Tibial nerve (tissue), 4 donors: ENCODE results near the gene EPSTI1. TPM values are rescaled to one million over a fixed set of nuclear protein-coding genes. Genes with fewer than 3 reads are reported as not detected.

Experiments used
- DNase-seq, 2 donors: peaks; one replicate each; pipeline ENCODE4 v3.0.0-alpha.2; 2019; ENCODE audit warnings: low spot score in 2 of 2
- H3K27ac ChIP-seq, 4 donors: fragments of 200-600 bp; sonication (generic) in 3 of 4; one replicate each; pipeline ENCODE4 v1.5.1; 2017 to 2019; ENCODE audit warnings: mild to moderate bottlenecking in 1 of 4
- H3K27me3 ChIP-seq, 2 donors: fragments of 200-600 bp; sonication (generic) in 1 of 2; one replicate each; pipeline versions ENCODE4 v1.5.1 to v1.6.0; 2017 to 2019
- H3K36me3 ChIP-seq, 3 donors: fragments of 200-600 bp; sonication (generic); one replicate each; pipeline ENCODE4 v1.5.1; 2018 to 2019
- H3K4me1 ChIP-seq, 4 donors: fragments of 200-600 bp; sonication (generic) in 3 of 4; one replicate each; pipeline ENCODE4 v1.5.1; 2017 to 2019
- H3K4me3 ChIP-seq, 4 donors: fragments of 200-600 bp; sonication (generic) in 3 of 4; one replicate each; pipeline ENCODE4 v1.5.1; 2017 to 2019; ENCODE audit warnings: mild to moderate bottlenecking in 1 of 4, moderate library complexity in 1 of 4
- H3K9me3 ChIP-seq, 4 donors: fragments of 200-600 bp; sonication (generic) in 3 of 4; one replicate each; pipeline ENCODE4 v1.5.1; 2017 to 2019
- EP300 ChIP-seq, 2 donors: sonication (generic); formaldehyde crosslinking; IDR thresholded peaks; one replicate each; pipeline ENCODE4 v1.6.1; 2017; ENCODE audit warnings: antibody characterized with exemption in 2 of 2, mild to moderate bottlenecking in 1 of 2
- POLR2A ChIP-seq, 2 donors: fragments of 450-650 bp; IDR thresholded peaks; one replicate each; pipeline ENCODE4 v1.6.1; 2017; ENCODE audit warnings: antibody characterized with exemption in 2 of 2, mild to moderate bottlenecking in 2 of 2, moderate library complexity in 2 of 2
- WGBS, 2 donors: methylation state at CpG; one replicate each; pipeline ENCODE4 v1.1.5; 2018; 5-methylcytosine and 5-hydroxymethylcytosine counted together
- total RNA-seq, 4 donors: library from RNA; depleted of rRNA; stranded (reverse); fragments of >200 nt; gene quantifications; one replicate each; pipeline ENCODE4 v1.1.0, GENCODE V29; 2016
- TF ChIP-seq, protein P1 (sequence below), 5 experiments: fragments of 200-600 bp in 3 of 5; fragments of 450-650 bp in 2 of 5; sonication (generic) in 3 of 5; IDR thresholded peaks; one replicate each; pipeline ENCODE4 v1.5.1; 2016 to 2019; ENCODE audit warnings: antibody characterized with exemption in 5 of 5, mild to moderate bottlenecking in 3 of 5, moderate library complexity in 2 of 5

EPSTI1 gene
- total RNA-seq, 4 donors from 2014 or later, result 1.4 to 16.8 (median 3.3) TPM

DNA sequence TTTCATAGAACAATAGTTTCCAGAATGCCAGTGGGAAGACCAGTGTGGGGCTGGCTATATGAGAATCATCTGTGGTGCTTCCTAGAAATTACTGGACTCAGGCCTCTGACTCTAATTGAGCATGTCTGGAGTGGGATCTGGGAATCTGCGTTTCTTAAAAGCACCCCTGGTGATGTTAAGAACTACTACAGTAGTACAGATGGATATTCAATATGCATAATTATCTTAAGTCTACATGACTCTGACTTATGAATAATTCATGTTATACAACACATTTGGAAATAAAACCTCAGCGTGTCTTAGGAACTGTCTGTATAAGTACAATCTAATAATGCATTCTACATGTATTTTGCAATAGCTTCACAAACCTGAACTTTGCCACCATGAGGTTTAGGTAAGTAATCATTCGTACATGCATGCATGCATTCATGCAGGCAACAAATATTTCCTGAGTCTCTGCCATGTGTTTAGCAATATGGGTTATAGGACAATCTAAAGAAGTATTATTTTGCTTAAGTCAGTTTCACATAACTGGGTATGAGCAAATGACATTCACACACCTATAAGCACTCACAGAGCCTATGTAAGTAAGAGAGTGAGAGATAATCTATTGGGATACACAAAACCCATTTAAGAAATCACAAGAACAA lies 62.0 kb downstream of the EPSTI1 start:
- H3K4me1 ChIP-seq, result no peaks in the 10 kb centered on the region
- no peak for DNase-seq
- H3K36me3 ChIP-seq, result peaks cover 0 to 10% (median 4%) of the 10 kb centered on the region in 3 donors
- no peaks in the 10 kb centered on the region for H3K27me3 ChIP-seq
- no peak overlapping the region for H3K27ac ChIP-seq
- no peaks in the 10 kb centered on the region for H3K9me3 ChIP-seq
- WGBS, 2 donors, result 89 to 91% methylated on average over 3 of the region's 3 CpGs
- H3K4me3 ChIP-seq, result no peak overlapping the region
- TF ChIP-seq POLR2A (IDR thresholded peaks at IDR 0.05) (no peak), EP300 (IDR thresholded peaks at IDR 0.05) (no peak)
- TF ChIP-seq, protein P1, sequence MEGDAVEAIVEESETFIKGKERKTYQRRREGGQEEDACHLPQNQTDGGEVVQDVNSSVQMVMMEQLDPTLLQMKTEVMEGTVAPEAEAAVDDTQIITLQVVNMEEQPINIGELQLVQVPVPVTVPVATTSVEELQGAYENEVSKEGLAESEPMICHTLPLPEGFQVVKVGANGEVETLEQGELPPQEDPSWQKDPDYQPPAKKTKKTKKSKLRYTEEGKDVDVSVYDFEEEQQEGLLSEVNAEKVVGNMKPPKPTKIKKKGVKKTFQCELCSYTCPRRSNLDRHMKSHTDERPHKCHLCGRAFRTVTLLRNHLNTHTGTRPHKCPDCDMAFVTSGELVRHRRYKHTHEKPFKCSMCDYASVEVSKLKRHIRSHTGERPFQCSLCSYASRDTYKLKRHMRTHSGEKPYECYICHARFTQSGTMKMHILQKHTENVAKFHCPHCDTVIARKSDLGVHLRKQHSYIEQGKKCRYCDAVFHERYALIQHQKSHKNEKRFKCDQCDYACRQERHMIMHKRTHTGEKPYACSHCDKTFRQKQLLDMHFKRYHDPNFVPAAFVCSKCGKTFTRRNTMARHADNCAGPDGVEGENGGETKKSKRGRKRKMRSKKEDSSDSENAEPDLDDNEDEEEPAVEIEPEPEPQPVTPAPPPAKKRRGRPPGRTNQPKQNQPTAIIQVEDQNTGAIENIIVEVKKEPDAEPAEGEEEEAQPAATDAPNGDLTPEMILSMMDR (IDR thresholded peaks at IDR 0.05), result no peak

DNA sequence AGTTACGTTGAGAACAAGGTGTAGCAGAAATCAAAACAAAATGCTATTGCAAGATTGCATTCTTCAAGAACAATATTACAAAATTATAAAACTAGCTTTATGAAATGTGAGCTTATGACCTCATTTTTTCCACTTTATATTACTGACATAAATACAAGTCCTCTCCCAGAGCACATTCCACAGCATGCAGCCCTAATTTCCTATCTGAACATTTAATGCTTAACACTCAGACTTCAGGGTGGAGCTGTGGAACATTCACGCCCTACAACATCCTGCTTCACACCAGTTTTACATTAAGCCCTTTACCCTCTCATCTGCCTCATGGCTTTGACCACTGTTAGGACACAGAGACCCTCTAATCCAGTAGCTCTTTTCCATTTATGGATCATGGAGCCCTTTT lies 65.5 kb downstream of the EPSTI1 start:
- H3K36me3 ChIP-seq, result peaks cover 0 to 10% (median 4%) of the 10 kb centered on the region in 3 donors
- H3K9me3 ChIP-seq, result no peaks in the 10 kb centered on the region
- WGBS, 2 donors, result 70 to 72% methylated on average over 2 of the region's 2 CpGs
- no peak for DNase-seq
- H3K27ac ChIP-seq, result no peak overlapping the region
- no peak overlapping the region for H3K4me3 ChIP-seq
- no peaks in the 10 kb centered on the region for H3K4me1 ChIP-seq
- TF ChIP-seq EP300 (IDR thresholded peaks at IDR 0.05) (no peak), POLR2A (IDR thresholded peaks at IDR 0.05) (no peak)
- TF ChIP-seq, protein P1 (IDR thresholded peaks at IDR 0.05), result no peak
- no peaks in the 10 kb centered on the region for H3K27me3 ChIP-seq

DNA sequence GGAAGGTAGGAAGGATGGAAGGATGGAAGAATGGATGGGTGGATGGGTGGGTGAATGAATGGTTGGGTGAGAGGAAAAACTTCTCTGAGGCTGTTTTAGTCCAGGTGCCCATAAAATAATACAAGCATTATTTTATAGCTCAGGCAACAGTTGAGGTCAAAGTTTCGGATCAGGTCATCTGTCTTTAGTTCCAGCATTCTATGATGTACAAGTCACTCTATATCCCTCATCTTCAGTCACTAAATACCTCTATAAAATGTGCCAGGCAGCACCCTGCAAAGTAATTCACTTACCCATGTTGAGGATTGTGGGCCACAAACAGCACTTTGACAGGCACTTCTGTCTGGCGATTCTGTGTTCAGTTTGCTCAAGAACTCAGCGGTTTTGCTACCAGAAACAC lies 66.0 kb downstream of the EPSTI1 start:
- no peaks in the 10 kb centered on the region for H3K9me3 ChIP-seq
- peaks cover 0 to 10% (median 4%) of the 10 kb centered on the region in 3 donors for H3K36me3 ChIP-seq
- no peaks in the 10 kb centered on the region for H3K27me3 ChIP-seq
- no peak overlapping the region for H3K4me3 ChIP-seq
- H3K4me1 ChIP-seq, result no peaks in the 10 kb centered on the region
- 93 to 96% methylated on average over 3 of the region's 3 CpGs for WGBS, 2 donors
- H3K27ac ChIP-seq, result no peak overlapping the region
- no peak for DNase-seq
- TF ChIP-seq, protein P1 (IDR thresholded peaks at IDR 0.05), result no peak
- no peak for TF ChIP-seq POLR2A (IDR thresholded peaks at IDR 0.05)
- TF ChIP-seq EP300 (IDR thresholded peaks at IDR 0.05), result no peak

DNA sequence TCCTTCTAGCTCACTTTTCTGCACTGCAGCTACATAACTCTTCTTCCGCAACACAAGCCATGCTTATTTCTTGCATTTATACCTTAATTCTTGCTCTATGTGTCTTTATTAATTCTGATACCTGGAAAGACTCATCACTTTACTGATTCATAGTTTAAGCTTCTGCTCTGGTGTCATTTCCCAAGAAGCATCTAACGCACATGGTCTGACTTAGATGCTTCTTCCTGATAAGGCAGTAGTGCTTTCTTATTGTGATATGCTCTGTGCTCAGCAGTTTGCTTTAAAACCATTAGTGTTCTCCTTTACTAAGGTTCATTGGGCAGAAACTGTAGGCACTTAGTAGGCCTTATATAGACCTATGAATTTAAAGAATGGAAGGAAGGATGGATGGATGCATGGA lies 66.4 kb downstream of the EPSTI1 start:
- H3K27ac ChIP-seq, result no peak overlapping the region
- H3K4me1 ChIP-seq, result no peaks in the 10 kb centered on the region
- H3K4me3 ChIP-seq, result no peak overlapping the region
- DNase-seq, result no peak
- TF ChIP-seq, protein P1 (IDR thresholded peaks at IDR 0.05), result no peak
- TF ChIP-seq EP300 (IDR thresholded peaks at IDR 0.05) (no peak), POLR2A (IDR thresholded peaks at IDR 0.05) (no peak)
- WGBS, 2 donors, result 100% methylated on average over 2 of the region's 2 CpGs
- no peaks in the 10 kb centered on the region for H3K27me3 ChIP-seq
- H3K36me3 ChIP-seq, result peaks cover 0 to 10% (median 4%) of the 10 kb centered on the region in 3 donors
- no peaks in the 10 kb centered on the region for H3K9me3 ChIP-seq

DNA sequence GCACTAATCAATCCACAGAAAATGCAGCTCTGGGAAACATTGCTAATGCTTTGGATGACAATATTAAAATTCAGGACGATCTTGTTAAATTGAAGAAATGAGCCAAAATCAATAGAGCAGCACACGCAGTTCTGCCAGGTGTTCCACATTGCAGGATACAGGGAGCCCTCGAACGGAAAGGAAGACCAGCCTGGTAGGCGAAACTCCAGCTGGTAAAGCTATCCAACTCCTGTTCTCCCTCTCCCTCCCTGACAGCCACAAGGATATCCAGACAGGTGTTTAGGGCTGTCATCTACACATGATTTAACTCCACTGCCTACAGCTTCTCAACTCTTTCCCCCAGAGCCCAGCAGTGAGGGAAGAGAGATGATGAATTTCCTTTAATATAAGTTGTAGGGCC lies 67.7 kb downstream of the EPSTI1 start:
- Histone ChIP-seq H3K4me1 (no peaks in the 10 kb centered on the region), H3K36me3 (peaks cover 0 to 10% (median 8%) of the 10 kb centered on the region in 3 donors), H3K9me3 (no peaks in the 10 kb centered on the region), H3K27me3 (no peaks in the 10 kb centered on the region), H3K27ac (no peak overlapping the region), H3K4me3 (no peak overlapping the region)
- TF ChIP-seq, protein P1 (IDR thresholded peaks at IDR 0.05), result no peak
- TF ChIP-seq EP300 (IDR thresholded peaks at IDR 0.05), result no peak
- no peak for TF ChIP-seq POLR2A (IDR thresholded peaks at IDR 0.05)
- DNase-seq, result no peak
- 85 to 87% methylated on average over 5 of the region's 5 CpGs for WGBS, 2 donors
